HFF-Myc (cell line): Measurements from ENCODE around the gene STARD8.

ENCODE experiments used
- DNase-seq: peaks from one replicate; pipeline ENCODE4 v3.0.0-alpha.2; 2011; ENCODE audit warnings: low read depth; ENCODE audit errors: extremely low read depth
- H3K4me3 ChIP-seq: replicated peaks from 2 replicates; pipeline ENCODE4 v1.5.1; 2011; ENCODE audit warnings: low read depth, mild to moderate bottlenecking, control low read depth, low read length
- TF ChIP-seq, protein P1 (sequence below): IDR thresholded peaks from 2 replicates; pipeline ENCODE4 v1.5.1; 2012; ENCODE audit warnings: mild to moderate bottlenecking, low read depth, low read length, control low read depth; ENCODE audit errors: missing control alignments

STARD8 gene

GRCh38 chrX:68696267-68696990 lies 49.0 kb downstream of the STARD8 start:
- TF ChIP-seq, protein P1, sequence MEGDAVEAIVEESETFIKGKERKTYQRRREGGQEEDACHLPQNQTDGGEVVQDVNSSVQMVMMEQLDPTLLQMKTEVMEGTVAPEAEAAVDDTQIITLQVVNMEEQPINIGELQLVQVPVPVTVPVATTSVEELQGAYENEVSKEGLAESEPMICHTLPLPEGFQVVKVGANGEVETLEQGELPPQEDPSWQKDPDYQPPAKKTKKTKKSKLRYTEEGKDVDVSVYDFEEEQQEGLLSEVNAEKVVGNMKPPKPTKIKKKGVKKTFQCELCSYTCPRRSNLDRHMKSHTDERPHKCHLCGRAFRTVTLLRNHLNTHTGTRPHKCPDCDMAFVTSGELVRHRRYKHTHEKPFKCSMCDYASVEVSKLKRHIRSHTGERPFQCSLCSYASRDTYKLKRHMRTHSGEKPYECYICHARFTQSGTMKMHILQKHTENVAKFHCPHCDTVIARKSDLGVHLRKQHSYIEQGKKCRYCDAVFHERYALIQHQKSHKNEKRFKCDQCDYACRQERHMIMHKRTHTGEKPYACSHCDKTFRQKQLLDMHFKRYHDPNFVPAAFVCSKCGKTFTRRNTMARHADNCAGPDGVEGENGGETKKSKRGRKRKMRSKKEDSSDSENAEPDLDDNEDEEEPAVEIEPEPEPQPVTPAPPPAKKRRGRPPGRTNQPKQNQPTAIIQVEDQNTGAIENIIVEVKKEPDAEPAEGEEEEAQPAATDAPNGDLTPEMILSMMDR = no peak
- DNase-seq = no peak
- no peak overlapping the region for H3K4me3 ChIP-seq

- no peak overlapping the region for H3K4me3 ChIP-seq
- TF ChIP-seq, protein P1 = no peak
Observed at GRCh38 chrX:68697036-68697435, 49.6 kb downstream of the STARD8 start.

DNA sequence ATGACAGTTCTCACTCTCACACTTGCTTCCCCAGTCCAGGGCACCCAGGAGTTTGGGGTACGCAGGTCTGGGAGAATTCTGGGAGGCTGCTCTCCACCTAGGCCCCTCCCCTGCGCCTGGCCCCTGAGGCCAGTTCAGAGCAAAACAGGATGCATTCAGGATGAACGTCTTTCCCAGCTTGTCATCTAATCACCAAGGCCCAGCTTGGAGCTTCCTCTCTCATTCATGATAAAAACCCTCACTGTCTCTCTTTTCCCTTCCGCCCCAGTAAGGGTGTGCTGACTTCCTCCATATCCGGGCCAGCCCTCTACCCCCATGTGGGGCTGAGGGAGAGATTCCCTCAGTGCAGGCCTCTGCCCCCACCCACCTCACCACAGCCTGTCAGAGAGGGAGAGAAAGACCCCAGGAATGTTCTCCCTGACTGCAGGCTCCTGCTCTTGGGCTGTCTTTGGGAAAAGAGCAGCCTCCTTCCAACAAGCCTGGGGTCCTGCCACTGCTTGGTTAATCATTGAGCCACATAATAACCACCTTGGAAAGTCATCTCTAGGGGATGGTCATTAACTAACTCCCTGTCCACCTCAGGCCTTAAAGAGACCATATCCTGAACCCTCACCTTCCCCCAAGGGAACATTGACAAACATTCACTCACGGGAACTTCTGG lies 50.1 kb downstream of the STARD8 start:
- DNase-seq = no peak
- no peak overlapping the region for H3K4me3 ChIP-seq
- TF ChIP-seq, protein P1 = no peak

More at GRCh38 chrX:68697036-68697435, 49.6 kb downstream of the STARD8 start:
- no peak for DNase-seq

GRCh38 chrX:68698942-68699341 lies 51.5 kb downstream of the STARD8 start:
- H3K4me3 ChIP-seq = no peak overlapping the region
- TF ChIP-seq, protein P1 = no peak
- no peak for DNase-seq

DNA sequence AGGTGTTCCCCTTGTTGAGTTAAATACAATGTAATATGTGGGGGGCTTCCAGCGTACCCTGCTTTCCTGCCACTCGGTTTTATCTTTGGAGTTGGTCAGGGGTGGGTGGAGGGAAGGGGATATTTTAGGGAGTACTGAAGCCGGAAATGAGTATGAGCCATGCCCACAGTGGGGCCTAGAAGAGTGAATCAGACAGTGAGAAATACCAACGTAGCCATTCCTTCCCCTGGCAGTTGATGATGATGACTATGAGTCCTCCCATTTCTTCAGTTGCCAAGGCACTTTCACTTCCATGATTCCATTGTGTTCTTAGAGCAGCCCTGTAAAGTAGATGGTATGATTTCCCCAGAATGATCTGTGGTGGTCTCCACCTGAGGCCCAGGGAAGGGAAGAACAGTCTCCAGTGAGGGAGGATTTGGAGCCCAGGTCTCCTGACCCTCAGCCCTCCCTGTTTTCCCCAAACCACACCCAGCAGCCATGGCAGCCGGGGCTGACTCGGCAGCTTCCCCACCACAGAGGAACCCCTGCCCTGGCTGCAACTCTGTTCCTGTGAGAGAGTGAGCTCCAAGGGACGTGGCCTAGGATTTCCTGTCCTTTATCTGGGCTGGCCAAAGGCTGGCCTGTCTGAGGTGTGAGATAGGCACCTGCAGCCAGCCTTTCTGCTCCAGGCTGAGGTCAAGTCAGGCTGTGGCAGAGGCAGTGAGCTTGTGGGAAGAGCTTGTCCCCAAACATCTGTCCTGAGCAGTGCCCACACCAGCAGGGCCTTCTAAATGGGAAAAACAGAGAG lies 52.7 kb downstream of the STARD8 start:
- no peak overlapping the region for H3K4me3 ChIP-seq
- TF ChIP-seq, protein P1 = no peak
- no peak for DNase-seq

- DNase-seq = no peak
Observed at GRCh38 chrX:68703369-68703768, 55.9 kb downstream of the STARD8 start.

More at GRCh38 chrX:68703369-68703768, 55.9 kb downstream of the STARD8 start:
- TF ChIP-seq, protein P1 = no peak
- H3K4me3 ChIP-seq = no peak overlapping the region
